Psoas muscle (tissue), 8 donors: ENCODE measurements around the gene MAPK4. TPM values are rescaled to one million over a fixed set of nuclear protein-coding genes. Genes with fewer than 3 reads are reported as not detected.

Experiments
- ATAC-seq, 4 donors: fragments of 200-7000 bp; cut with Tn5 transposase; one replicate each; pipeline ENCODE4 v1.9.1; 2020; ENCODE audit warnings: moderate library complexity in 3 of 4, mild to moderate bottlenecking in 2 of 4
- DNase-seq, 2 donors: peaks; one replicate each; pipeline ENCODE4 v3.0.0-alpha.2; 2020
- H3K27ac ChIP-seq: fragments of 200-600 bp; one replicate; pipeline ENCODE4 v1.8.0; 2022
- H3K27me3 ChIP-seq, 3 donors: fragments of 200-600 bp in 1 of 3; one replicate each; pipeline versions ENCODE4 v1.6.1 to v1.8.0; 2013 to 2022; ENCODE audit warnings: low read length in 2 of 3, mild to moderate bottlenecking in 2 of 3, moderate library complexity in 1 of 3; ENCODE audit not compliant: insufficient read depth in 3 of 3
- H3K36me3 ChIP-seq, 2 donors: fragments of 200-600 bp in 1 of 2; one replicate each; pipeline versions ENCODE4 v1.6.1 to v1.8.0; 2013 to 2022; ENCODE audit warnings: low read depth in 1 of 2, mild to moderate bottlenecking in 1 of 2, moderate library complexity in 1 of 2; ENCODE audit not compliant: insufficient read depth in 1 of 2
- H3K4me1 ChIP-seq: fragments of 200-600 bp; one replicate; pipeline ENCODE4 v1.8.0; 2022
- H3K4me3 ChIP-seq: fragments of 200-600 bp; one replicate; pipeline ENCODE4 v1.8.0; 2022; ENCODE audit warnings: mild to moderate bottlenecking
- H3K9me3 ChIP-seq: fragments of 200-600 bp; one replicate; pipeline ENCODE4 v1.8.0; 2022
- WGBS, 3 donors: extraction: QIAGEN DNeasy Blood & Tissue Kit; methylation state at CpG; one replicate each; pipeline versions ENCODE4 v1.1.6 to v1.1.7; 2013; 5-methylcytosine and 5-hydroxymethylcytosine counted together
- intact Hi-C, 2 donors: fragments of 100-400 bp; cut with DNase I; formaldehyde crosslinking; loops; one replicate each; pipeline versions ENCODE4 v1.11.0 to v1.14.2; 2022
- polyA plus RNA-seq, 3 donors: library from polyadenylated mRNA; stranded (reverse); fragments of 200-250 nt; gene quantifications; one replicate each; pipeline ENCODE4 v1.2.3, GENCODE V29; 2013
- total RNA-seq, 4 donors: library from RNA; stranded (reverse); fragmentation: NEBNext Ultra II Directional in 2 of 4; extraction: Animal tissue kit (Norgen Biotek cat#: 25700) in 2 of 4; gene quantifications; one replicate each; pipeline versions ENCODE4 v1.2.1 to v1.2.4, GENCODE V29; 2021 to 2023
- TF ChIP-seq, protein P1 (sequence below): fragments of 200-600 bp; IDR thresholded peaks from one replicate; pipeline ENCODE4 v1.8.0; 2022; ENCODE audit warnings: antibody characterized with exemption
- donor health status: healthy with polysubstance abuse.
- donor health status: DM: no; HTN: no; CAD: no; lungs with moderate emphysema.
- donor health status: Bipolar disorder and iron deficiency.
- donor health status: healthy.
- donor health status: DM: yes; HTN: yes; CAD: no.
- donor health status: DM: no; HTN: no; CAD: no.
- donor health status: DM: no; HTN: no; CAD: no.
- donor health status: DM: yes; HTN: yes; CAD: no.

Gene MAPK4
- total and polyA plus RNA-seq, 7 donors: 0.36 to 1.8 (median 0.68) TPM

DNA sequence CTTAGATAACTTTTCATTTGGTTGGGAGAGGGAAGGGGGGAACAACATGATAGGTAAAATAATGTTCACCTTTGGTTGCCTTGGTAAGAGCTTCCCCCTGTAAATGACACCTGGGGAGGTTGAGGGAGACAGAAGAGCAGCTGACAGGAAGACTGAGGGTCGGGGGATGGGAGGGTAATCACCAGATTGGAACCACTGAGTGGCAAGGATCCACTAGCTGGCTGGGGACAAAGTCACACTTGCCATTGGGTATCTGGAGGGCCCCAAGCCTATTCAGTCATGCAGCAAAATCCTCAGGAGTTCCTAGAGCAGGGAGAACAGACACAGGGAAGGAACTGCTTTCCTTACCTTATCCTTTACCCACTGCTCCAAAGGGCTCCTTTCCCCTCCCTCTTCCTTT is 84.3 kb downstream of the MAPK4 start:
- 67 to 79% (median 78%) methylated on average over 1 of the region's 1 CpG for WGBS, 3 donors
- no peak overlapping the region for H3K4me3 ChIP-seq
- no peaks in the 10 kb centered on the region for H3K36me3 ChIP-seq
- H3K9me3 ChIP-seq: no peaks in the 10 kb centered on the region
- H3K4me1 ChIP-seq: no peaks in the 10 kb centered on the region
- ATAC-seq: no peak
- intact Hi-C loops: no loop called here
- TF ChIP-seq, protein P1, sequence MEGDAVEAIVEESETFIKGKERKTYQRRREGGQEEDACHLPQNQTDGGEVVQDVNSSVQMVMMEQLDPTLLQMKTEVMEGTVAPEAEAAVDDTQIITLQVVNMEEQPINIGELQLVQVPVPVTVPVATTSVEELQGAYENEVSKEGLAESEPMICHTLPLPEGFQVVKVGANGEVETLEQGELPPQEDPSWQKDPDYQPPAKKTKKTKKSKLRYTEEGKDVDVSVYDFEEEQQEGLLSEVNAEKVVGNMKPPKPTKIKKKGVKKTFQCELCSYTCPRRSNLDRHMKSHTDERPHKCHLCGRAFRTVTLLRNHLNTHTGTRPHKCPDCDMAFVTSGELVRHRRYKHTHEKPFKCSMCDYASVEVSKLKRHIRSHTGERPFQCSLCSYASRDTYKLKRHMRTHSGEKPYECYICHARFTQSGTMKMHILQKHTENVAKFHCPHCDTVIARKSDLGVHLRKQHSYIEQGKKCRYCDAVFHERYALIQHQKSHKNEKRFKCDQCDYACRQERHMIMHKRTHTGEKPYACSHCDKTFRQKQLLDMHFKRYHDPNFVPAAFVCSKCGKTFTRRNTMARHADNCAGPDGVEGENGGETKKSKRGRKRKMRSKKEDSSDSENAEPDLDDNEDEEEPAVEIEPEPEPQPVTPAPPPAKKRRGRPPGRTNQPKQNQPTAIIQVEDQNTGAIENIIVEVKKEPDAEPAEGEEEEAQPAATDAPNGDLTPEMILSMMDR: no peak
- H3K27me3 ChIP-seq: no peaks in the 10 kb centered on the region
- DNase-seq: no peak
- no peak overlapping the region for H3K27ac ChIP-seq

DNA sequence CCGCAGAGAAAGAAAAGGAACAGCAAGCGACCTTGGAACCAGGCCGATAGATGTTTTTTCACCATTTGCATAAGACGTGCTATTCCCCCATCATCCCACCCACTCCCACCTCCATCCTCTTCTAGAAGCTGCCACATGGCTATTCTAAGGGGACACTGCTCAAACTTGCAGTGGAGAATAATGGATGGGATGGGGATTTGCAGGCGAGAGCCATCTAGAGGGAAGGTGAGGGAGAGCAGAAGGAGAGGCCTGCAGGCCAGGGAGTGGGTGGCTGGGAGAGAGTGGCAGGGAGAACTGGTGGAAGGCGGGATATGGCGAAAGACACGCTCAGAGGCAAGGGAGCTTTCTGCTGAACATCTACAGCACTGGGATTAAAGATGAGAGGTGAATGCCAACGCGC is 84.9 kb downstream of the MAPK4 start:
- no peaks in the 10 kb centered on the region for H3K4me1 ChIP-seq
- H3K9me3 ChIP-seq: no peaks in the 10 kb centered on the region
- H3K27me3 ChIP-seq: no peaks in the 10 kb centered on the region
- no peak overlapping the region for H3K4me3 ChIP-seq
- no peaks in the 10 kb centered on the region for H3K36me3 ChIP-seq
- DNase-seq: no peak
- TF ChIP-seq, protein P1: no peak
- WGBS, 3 donors: 78 to 89% (median 82%) methylated on average over 10 of the region's 10 CpGs
- intact Hi-C loops: no loop called here
- no peak overlapping the region for H3K27ac ChIP-seq
- no peak for ATAC-seq

DNA sequence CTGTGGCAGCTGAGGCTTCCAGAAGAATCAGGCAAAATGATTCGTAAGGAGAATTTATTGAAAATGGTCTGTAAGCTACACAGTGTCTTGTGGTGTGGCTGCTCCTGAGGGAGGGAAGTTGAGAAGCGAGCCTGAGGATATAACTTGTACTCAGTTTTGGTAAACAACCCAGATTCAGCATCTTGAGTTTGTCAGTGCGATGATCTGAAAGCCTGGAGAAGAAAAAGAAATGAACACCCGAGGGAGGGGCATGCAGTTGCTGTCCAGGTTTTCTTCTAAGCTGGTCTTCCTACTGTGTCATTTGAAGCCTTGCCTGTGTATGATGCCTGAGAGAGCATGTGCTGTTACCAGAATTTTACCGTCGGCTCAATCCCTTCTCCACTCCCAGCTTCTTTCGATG is 87.3 kb downstream of the MAPK4 start:
- H3K9me3 ChIP-seq: no peaks in the 10 kb centered on the region
- no peak overlapping the region for H3K4me3 ChIP-seq
- no peaks in the 10 kb centered on the region for H3K4me1 ChIP-seq
- intact Hi-C loops: no loop called here
- ATAC-seq (no peak), DNase-seq (no peak)
- TF ChIP-seq, protein P1: no peak
- H3K36me3 ChIP-seq: no peaks in the 10 kb centered on the region
- 63 to 72% (median 72%) methylated on average over 7 of the region's 7 CpGs for WGBS, 3 donors
- H3K27ac ChIP-seq: no peak overlapping the region
- no peaks in the 10 kb centered on the region for H3K27me3 ChIP-seq

DNA sequence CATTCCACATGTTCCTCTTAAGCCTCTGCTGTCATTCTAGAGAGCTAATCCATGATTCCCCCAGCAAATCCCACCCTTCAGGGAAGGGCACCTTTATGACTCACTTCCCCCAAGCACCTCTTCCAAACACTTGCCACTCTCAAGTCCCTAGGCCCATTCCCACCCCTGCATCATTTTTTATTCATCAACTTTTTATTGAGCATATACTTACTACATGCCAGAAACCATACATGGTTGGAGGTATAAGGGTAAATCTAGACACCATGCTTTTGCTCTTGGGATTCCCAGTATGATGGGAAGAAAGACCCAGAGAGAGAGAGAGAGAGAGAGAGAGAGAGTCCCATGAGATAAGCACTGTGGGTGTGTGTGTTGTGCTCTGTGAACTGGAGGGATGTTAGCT is 87.9 kb downstream of the MAPK4 start:
- ATAC-seq (no peak), DNase-seq (no peak)
- H3K27ac ChIP-seq: no peak overlapping the region
- H3K9me3 ChIP-seq: no peaks in the 10 kb centered on the region
- TF ChIP-seq, protein P1: no peak
- no peaks in the 10 kb centered on the region for H3K27me3 ChIP-seq
- H3K36me3 ChIP-seq: no peaks in the 10 kb centered on the region
- H3K4me1 ChIP-seq: no peaks in the 10 kb centered on the region
- intact Hi-C loops: no loop called here
- no peak overlapping the region for H3K4me3 ChIP-seq

DNA sequence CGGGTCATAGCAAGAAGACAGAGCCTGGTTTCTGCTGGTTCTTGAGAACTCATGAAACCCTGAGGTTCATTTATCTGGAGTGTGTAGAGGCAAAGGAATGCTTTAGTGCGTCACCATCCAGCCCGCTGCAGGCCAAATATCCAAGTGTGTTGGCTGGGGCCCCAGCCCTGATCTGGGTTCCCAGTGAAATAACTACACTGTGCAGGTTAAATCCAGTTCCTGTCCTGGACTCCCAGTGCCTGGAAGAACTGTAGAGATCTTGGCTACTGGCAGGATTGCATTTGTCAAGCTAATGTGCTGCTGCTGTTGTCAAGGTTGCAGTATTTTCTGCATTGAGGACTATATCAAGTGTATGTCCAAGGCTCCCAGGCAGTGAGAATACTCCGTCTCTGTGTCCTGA is 89.9 kb downstream of the MAPK4 start:
- ATAC-seq: peak; percentile 58 to 78 (median 66)
- TF ChIP-seq, protein P1: no peak
- intact Hi-C loops: loop anchor here in 1 of 2 donors (5.0 kb wide), 1 partner anchor 88 kb away; the partner anchor contains the start of gene MAPK4
- H3K4me1 ChIP-seq: peaks cover 9% of the 10 kb centered on the region
- no peaks in the 10 kb centered on the region for H3K9me3 ChIP-seq
- no peaks in the 10 kb centered on the region for H3K27me3 ChIP-seq
- no peaks in the 10 kb centered on the region for H3K36me3 ChIP-seq
- H3K4me3 ChIP-seq: no peak overlapping the region
- WGBS, 3 donors: 37 to 52% (median 43%) methylated on average over 4 of the region's 4 CpGs
- H3K27ac ChIP-seq: no peak overlapping the region
- peak; percentile 43 to 60 for DNase-seq
